Ovary (tissue), 9 donors: Measurements from ENCODE around the gene PLSCR3. TPM values are rescaled to one million over a fixed set of nuclear protein-coding genes. Genes with fewer than 3 reads are reported as not detected.

Source experiments
- DNase-seq, 5 donors: peaks; one replicate each; pipeline ENCODE4 v3.0.0-alpha.2; 2019 to 2020
- H3K27ac ChIP-seq, 2 donors: fragments of 200-600 bp; one replicate each; pipeline versions ENCODE4 v1.5.1 to v1.8.0; 2019 to 2022
- H3K27me3 ChIP-seq: fragments of 200-600 bp; one replicate; pipeline ENCODE4 v1.8.0; 2022
- H3K36me3 ChIP-seq: fragments of 200-600 bp; sonication (generic); one replicate; pipeline ENCODE4 v1.5.1; 2019
- H3K4me1 ChIP-seq: one replicate; pipeline ENCODE4 v1.8.1; 2013; ENCODE audit warnings: mild to moderate bottlenecking, moderate library complexity; ENCODE audit not compliant: insufficient read depth
- H3K4me3 ChIP-seq: fragments of 200-600 bp; sonication (generic); one replicate; pipeline ENCODE4 v1.5.1; 2017
- H3K9me3 ChIP-seq, 2 donors: fragments of 200-600 bp in 1 of 2; sonication (generic) in 1 of 2; one replicate each; pipeline versions ENCODE4 v1.5.1 to v1.8.1; 2013 to 2019; ENCODE audit warnings: mild to moderate bottlenecking in 1 of 2, moderate library complexity in 1 of 2
- CTCF ChIP-seq, 3 donors: fragments of 450-650 bp in 2 of 3; fragments of 200-600 bp in 1 of 3; IDR thresholded peaks; one replicate each; pipeline versions ENCODE4 v1.5.1 to v1.8.0; 2016 to 2022; ENCODE audit warnings: antibody characterized with exemption in 3 of 3, mild to moderate bottlenecking in 1 of 3
- EP300 ChIP-seq: sonication (generic); formaldehyde crosslinking; IDR thresholded peaks from one replicate; pipeline ENCODE4 v1.6.1; 2017; ENCODE audit warnings: antibody characterized with exemption
- POLR2A ChIP-seq: fragments of 450-650 bp; IDR thresholded peaks from one replicate; pipeline ENCODE4 v1.6.1; 2017; ENCODE audit warnings: antibody characterized with exemption, mild to moderate bottlenecking, moderate library complexity
- WGBS, 3 donors: extraction: QIAGEN DNeasy Blood & Tissue Kit in 1 of 3; methylation state at CpG; one replicate each; pipeline versions ENCODE4 v1.1.5 to v1.1.7; 2013 to 2017; 5-methylcytosine and 5-hydroxymethylcytosine counted together
- intact Hi-C, 4 donors: fragments of 100-400 bp; cut with DNase I; formaldehyde crosslinking; loops; one replicate each; pipeline versions ENCODE4 v1.11.0 to v1.15.1; 2022 to 2023
- polyA plus RNA-seq, 2 donors: library from polyadenylated mRNA; stranded (reverse); fragments of 200-250 nt in 1 of 2; fragments of 350-450 nt in 1 of 2; fragmentation: Illumina TruSeq in 1 of 2; extraction: RNeasy Lipid Tissue Mini Kit (QIAGEN cat#74804) in 1 of 2; gene quantifications; one replicate each; pipeline ENCODE4 v1.2.3, GENCODE V29; 2013 to 2014
- total RNA-seq, 7 donors: library from RNA; depleted of rRNA in 2 of 7; stranded (reverse); fragments of >200 nt in 2 of 7; fragmentation: NEBNext Ultra II Directional in 3 of 7; extraction: Animal tissue kit (Norgen Biotek cat#: 25700) in 3 of 7; gene quantifications; one replicate each; pipeline versions ENCODE4 v1.1.0 to v1.2.4, GENCODE V29; 2016 to 2023
- donor health status: DM: no; HTN: no; CAD: no; lungs with moderate emphysema.
- donor health status: DM: no; HTN: no; CAD: no.
- donor health status: Bipolar disorder and iron deficiency.
- donor health status: DM: yes; HTN: yes; CAD: no.
- donor health status: DM: no; HTN: no; CAD: no.
- donor health status: DM: yes; HTN: yes; CAD: no.

The PLSCR3 gene
- total and polyA plus RNA-seq, 9 donors, result 7.1 to 52.4 (median 33.8) TPM

GRCh38 chr17:7348478-7349242 is 45.7 kb downstream of the PLSCR3 start:
- Histone ChIP-seq H3K27me3 (no peaks in the 10 kb centered on the region), H3K4me3 (no peak overlapping the region), H3K27ac (no peak overlapping the region), H3K4me1 (peaks cover 19% of the 10 kb centered on the region), H3K9me3 (no peaks in the 10 kb centered on the region), H3K36me3 (no peaks in the 10 kb centered on the region)
- no peak for TF ChIP-seq CTCF (IDR thresholded peaks at IDR 0.05)
- WGBS, 3 donors, result 37 to 48% (median 47%) methylated on average over 19 of the region's 19 CpGs
- intact Hi-C loops, result loop anchor here in 3 of 4 donors (2.0 to 5.0 kb wide), 3 partner anchors 18 to 66 kb away; partner anchors contain the start of genes NLGN2 (in 1 of the 3) and SLC2A4 (in 1 of the 3)
- peak; percentile 49 to 70 (median 59) for DNase-seq

GRCh38 chr17:7347630-7348477 is 46.5 kb downstream of the PLSCR3 start:
- DNase-seq, result peak in 3 of 5 donors; percentile 33 to 55 (median 40)
- H3K4me1 ChIP-seq, result peaks cover 13% of the 10 kb centered on the region
- H3K9me3 ChIP-seq, result no peaks in the 10 kb centered on the region
- no peak overlapping the region for H3K27ac ChIP-seq
- no peak overlapping the region for H3K4me3 ChIP-seq
- no peak for TF ChIP-seq EP300
- no peak for TF ChIP-seq POLR2A
- no peak for TF ChIP-seq CTCF (IDR thresholded peaks at IDR 0.05)
- no peaks in the 10 kb centered on the region for H3K36me3 ChIP-seq
- H3K27me3 ChIP-seq, result no peaks in the 10 kb centered on the region
- WGBS, 3 donors, result 44 to 48% (median 45%) methylated on average over 19 of the region's 19 CpGs
- intact Hi-C loops, result loop anchor here in 3 of 4 donors (2.0 to 5.0 kb wide), 3 partner anchors 17 to 66 kb away; partner anchors contain the start of genes NLGN2 (in 1 of the 3) and SLC2A4 (in 1 of the 3)

- no peaks in the 10 kb centered on the region for H3K27me3 ChIP-seq
- H3K36me3 ChIP-seq, result no peaks in the 10 kb centered on the region
- no peak overlapping the region for H3K4me3 ChIP-seq
- intact Hi-C loops, result loop anchor here in 2 of 4 donors (5.0 kb wide), 2 partner anchors 60 to 65 kb away; partner anchors contain the start of genes NLGN2 (in 1 of the 2) and SLC2A4 (in 1 of the 2)
- 49 to 58% (median 52%) methylated on average over 18 of the region's 18 CpGs for WGBS, 3 donors
- peak in 1 of 5 donors; percentile 46 for DNase-seq
- TF ChIP-seq CTCF (IDR thresholded peaks at IDR 0.05), result no peak
- TF ChIP-seq EP300, result no peak
- TF ChIP-seq POLR2A, result no peak
- no peak overlapping the region for H3K27ac ChIP-seq
- peaks cover 13% of the 10 kb centered on the region for H3K4me1 ChIP-seq
- no peaks in the 10 kb centered on the region for H3K9me3 ChIP-seq
Observed at GRCh38 chr17:7346761-7347614, 47.3 kb downstream of the PLSCR3 start.

GRCh38 chr17:7343250-7343649 is 51.1 kb downstream of the PLSCR3 start:
- no peak for TF ChIP-seq CTCF (IDR thresholded peaks at IDR 0.05)
- TF ChIP-seq EP300, result no peak
- no peak for TF ChIP-seq POLR2A
- intact Hi-C loops, result no loop called here
- no peaks in the 10 kb centered on the region for H3K9me3 ChIP-seq
- no peak overlapping the region for H3K4me3 ChIP-seq
- DNase-seq, result peak in 1 of 5 donors; percentile 17
- WGBS, 3 donors, result 50 to 63% (median 58%) methylated on average over 15 of the region's 15 CpGs
- H3K36me3 ChIP-seq, result no peaks in the 10 kb centered on the region
- H3K27me3 ChIP-seq, result no peaks in the 10 kb centered on the region
- peaks cover 5% of the 10 kb centered on the region for H3K4me1 ChIP-seq
- H3K27ac ChIP-seq, result no peak overlapping the region
